Astrocyte of the spinal cord (primary cell): ENCODE results near the gene RTN4IP1.
"Not testable (repeated sequence)": the region's sequence is repeated elsewhere in the genome, so short reads cannot be mapped to it uniquely, and the experiment has no call there.

Experiments used
- DNase-seq: peaks from one replicate; pipeline ENCODE4 v3.0.0; 2011; ENCODE audit warnings: low read depth, low spot score
- H3K4me3 ChIP-seq: 2 replicates; pipeline ENCODE4 v1.5.1; 2011; ENCODE audit warnings: low read depth, mild to moderate bottlenecking, low read length, moderate library complexity
- in situ Hi-C: cut with HindIII; loops from 2 replicates; pipeline ENCODE4 v1.10.0; 2017; ENCODE audit warnings: low sequenced_read_pairs
- TF ChIP-seq, protein P1 (sequence below): IDR thresholded peaks from 2 replicates; pipeline ENCODE4 v1.5.1; 2012; ENCODE audit warnings: low read depth, mild to moderate bottlenecking, low read length, inconsistent platforms

Gene RTN4IP1

DNA sequence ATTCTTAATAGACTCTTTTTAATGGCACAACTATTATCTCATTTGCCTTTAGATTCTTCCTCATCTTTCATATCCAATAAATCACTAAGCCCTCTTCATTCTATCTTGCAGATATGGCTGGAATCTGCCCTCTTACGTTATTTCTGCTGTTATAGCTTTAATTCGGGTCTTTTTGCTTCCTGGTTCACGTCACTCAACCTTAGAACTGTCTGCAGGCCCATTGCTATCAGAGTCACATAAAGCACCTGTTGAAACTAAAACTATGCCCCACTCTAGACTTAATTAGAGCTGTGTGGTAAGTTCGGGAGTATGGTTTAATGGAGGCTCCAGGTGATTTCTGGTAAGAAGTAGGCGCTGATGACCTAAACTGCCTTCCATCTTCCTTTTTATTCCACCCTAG lies 1.1 kb upstream of the RTN4IP1 start:
- H3K4me3 ChIP-seq, result peak overlapping the region; percentile 90
- no peak for DNase-seq
- in situ Hi-C loops, result no loop called here
- TF ChIP-seq, protein P1, sequence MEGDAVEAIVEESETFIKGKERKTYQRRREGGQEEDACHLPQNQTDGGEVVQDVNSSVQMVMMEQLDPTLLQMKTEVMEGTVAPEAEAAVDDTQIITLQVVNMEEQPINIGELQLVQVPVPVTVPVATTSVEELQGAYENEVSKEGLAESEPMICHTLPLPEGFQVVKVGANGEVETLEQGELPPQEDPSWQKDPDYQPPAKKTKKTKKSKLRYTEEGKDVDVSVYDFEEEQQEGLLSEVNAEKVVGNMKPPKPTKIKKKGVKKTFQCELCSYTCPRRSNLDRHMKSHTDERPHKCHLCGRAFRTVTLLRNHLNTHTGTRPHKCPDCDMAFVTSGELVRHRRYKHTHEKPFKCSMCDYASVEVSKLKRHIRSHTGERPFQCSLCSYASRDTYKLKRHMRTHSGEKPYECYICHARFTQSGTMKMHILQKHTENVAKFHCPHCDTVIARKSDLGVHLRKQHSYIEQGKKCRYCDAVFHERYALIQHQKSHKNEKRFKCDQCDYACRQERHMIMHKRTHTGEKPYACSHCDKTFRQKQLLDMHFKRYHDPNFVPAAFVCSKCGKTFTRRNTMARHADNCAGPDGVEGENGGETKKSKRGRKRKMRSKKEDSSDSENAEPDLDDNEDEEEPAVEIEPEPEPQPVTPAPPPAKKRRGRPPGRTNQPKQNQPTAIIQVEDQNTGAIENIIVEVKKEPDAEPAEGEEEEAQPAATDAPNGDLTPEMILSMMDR, result no peak

DNA sequence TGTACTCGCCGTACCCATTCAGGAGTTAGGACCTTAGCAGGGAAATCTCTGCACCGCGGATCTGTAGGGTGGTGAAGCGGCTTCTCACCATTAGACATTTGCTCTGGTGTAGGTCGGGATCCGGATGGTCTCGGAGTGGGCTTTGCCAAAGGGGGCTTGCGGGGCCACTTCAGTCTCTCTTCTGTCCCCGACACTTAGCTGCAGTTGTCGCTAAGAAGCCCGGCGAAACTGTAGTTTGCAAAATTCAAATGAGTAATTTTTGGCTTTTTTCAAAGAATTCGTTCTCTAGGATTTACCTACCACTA lies 513 bp upstream of the RTN4IP1 start:
- DNase-seq, result no peak
- in situ Hi-C loops, result no loop called here
- TF ChIP-seq, protein P1, result no peak
- peak overlapping the region; percentile 90 for H3K4me3 ChIP-seq

DNA sequence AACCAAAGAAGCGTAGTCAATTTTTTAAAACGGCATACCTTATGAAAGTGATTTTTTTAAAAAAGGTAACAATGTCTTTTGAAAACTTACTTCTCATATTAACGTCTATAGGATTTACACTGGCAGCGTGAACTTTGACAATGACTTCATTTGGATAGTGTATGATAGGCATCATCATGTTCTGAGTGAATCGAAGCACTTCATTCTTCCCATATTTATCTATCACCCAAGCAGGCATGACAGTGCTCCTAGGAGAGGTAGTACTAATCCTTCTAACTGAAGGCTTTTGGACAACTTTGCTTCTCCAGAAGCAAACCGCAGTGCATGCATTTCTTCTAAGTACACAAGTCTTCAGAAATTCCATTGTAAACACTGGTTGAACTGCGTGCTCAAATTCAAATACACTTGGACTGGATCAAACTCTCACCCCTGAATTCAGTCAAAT lies 618 bp downstream of the RTN4IP1 start:
- no peak for DNase-seq
- in situ Hi-C loops, result no loop called here

DNA sequence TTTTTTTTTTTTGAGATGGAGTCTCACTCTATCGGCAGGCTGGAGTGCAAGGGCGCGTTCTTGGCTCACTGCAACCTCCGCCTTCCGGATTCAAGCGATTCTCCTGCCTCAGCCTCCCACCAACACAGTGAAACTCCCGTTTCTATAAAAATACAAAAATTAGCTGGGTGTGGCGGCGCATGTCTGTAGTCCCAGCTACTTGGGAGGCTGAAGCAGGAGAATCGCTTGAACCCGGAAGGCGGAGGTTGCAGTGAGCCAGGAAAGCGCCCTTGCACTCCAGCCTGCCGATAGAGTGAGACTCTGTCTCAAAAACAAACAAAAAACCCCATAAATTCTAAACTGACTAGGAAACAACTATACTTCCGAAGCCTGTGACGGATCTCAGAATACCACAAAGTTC lies 1.5 kb downstream of the RTN4IP1 start:
- in situ Hi-C loops, DNase-seq, H3K4me3 ChIP-seq: not testable (repeated sequence)

More for the DNA sequence above, 618 bp downstream of the RTN4IP1 start:
- TF ChIP-seq, protein P1, result no peak
- peak overlapping the region; percentile 90 for H3K4me3 ChIP-seq

DNA sequence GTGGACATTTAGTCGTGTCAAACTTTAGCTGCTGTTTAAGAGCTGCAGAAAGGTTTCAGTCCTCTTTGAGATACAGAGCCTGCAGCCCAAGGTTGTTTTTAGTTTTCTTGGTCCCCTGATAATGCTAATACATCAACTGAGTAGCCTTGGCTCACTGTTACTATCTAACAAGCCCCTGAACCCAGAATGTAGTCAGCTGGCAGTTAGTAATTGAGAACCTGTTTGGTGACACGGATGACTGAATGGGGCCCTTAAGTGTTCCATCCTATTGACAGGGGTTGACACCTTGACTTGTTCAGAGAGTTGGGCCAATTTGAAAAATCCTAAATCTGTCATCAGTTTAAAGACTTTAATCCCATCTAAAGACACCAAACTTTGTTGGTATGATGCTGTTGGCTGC lies 2.8 kb downstream of the RTN4IP1 start:
- no peak overlapping the region for H3K4me3 ChIP-seq
- no peak for DNase-seq
- TF ChIP-seq, protein P1, result no peak
- in situ Hi-C loops, result no loop called here

DNA sequence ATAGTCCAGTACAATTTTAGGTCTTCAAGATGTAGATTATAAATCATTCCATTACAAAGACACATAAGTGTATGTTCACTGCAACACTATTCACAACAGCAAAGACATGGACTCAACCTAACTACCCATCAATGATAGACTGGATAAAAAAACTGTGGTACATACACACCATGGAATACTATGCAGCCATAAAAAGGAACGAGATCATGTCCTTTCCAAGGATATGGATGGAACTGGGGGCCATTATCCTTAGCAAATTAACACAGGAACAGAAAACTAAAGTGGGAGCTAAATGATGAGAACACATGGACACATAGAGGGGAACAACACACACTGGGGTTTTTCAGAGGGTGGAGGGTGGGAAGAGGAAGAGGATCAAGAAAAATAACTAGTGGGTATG lies 6.3 kb downstream of the RTN4IP1 start:
- DNase-seq, result no peak
- in situ Hi-C loops, result no loop called here
- no peak overlapping the region for H3K4me3 ChIP-seq
- TF ChIP-seq, protein P1, result no peak

DNA sequence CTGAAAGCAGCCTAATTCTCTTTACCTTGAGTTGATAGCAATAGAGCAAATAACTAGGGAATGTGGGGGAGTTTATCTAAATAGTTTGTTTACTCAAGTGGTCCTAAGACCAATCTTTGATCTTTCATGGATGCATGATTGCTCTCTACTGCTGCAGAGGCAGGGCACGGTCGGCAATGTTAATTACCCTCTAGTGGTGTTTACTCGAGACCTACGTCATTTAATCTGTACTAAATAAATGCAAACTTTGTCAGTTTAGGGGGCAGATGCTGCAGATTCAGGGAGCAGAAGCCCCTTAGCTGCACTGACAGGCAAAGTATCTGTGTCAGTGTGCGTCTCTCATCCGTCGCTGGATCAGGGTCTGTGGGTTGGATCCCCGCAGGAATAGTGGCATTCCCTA lies 6.9 kb downstream of the RTN4IP1 start:
- no peak for DNase-seq
- H3K4me3 ChIP-seq, result no peak overlapping the region
- TF ChIP-seq, protein P1, result no peak
- in situ Hi-C loops, result no loop called here
